Upper lobe of left lung (tissue), 4 donors: ENCODE results near the gene CORO6.

Source experiments
- CTCF ChIP-seq, 6 experiments: fragments of 450-650 bp in 4 of 6; fragments of 200-600 bp in 2 of 6; sonication (generic) in 2 of 6; IDR thresholded peaks; one replicate each; pipeline ENCODE4 v1.5.1; 2016 to 2019; ENCODE audit warnings: antibody characterized with exemption in 6 of 6
- EP300 ChIP-seq, 4 donors: sonication (generic); formaldehyde crosslinking; IDR thresholded peaks; one replicate each; pipeline ENCODE4 v1.5.1; 2017; ENCODE audit warnings: antibody characterized with exemption in 4 of 4, control low read depth in 2 of 4
- POLR2A ChIP-seq, 4 donors: fragments of 450-650 bp; IDR thresholded peaks; one replicate each; pipeline ENCODE4 v1.5.1; 2016 to 2017; ENCODE audit warnings: antibody characterized with exemption in 4 of 4, mild to moderate bottlenecking in 2 of 4
- POLR2AphosphoS5 ChIP-seq, 2 donors: sonication (generic); formaldehyde crosslinking; IDR thresholded peaks; one replicate each; pipeline ENCODE4 v1.5.1; 2017; ENCODE audit warnings: antibody characterized with exemption in 2 of 2

GRCh38 chr17:29661213-29661612 lies 38.5 kb upstream of the CORO6 start:
- no peak for TF ChIP-seq CTCF (IDR thresholded peaks at IDR 0.05)
- no peak for TF ChIP-seq POLR2AphosphoS5 (IDR thresholded peaks at IDR 0.05)
- no peak for TF ChIP-seq EP300 (IDR thresholded peaks at IDR 0.05)
- no peak for TF ChIP-seq POLR2A (IDR thresholded peaks at IDR 0.05)
